Measurements from ENCODE around the gene EIF4E3.

DNA sequence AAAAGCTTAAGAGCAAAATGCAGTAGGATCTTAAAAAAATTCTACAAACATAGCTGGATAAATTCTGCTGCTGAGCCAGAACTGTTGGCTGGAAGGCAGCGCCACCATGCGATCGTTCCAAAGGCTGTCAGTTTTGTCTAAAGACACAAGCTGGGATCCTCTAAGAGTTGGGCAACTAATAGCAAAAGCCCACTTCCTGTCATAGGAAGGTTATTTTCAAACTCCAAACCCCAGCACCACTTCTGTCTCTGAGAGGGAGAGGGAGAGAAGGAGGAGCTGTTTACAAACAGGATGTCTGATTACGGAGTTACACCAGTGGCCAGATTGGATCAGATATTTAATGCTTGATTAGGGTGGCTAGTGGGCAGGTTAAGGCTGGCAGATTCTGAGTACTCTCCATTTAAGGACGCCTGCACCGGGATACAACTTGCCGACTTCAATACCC, 44.0 kb downstream of the EIF4E3 start:
- TF ChIP-seq KDM1A (IDR thresholded peaks at IDR 0.05; ENCODE audit: borderline replicate concordance) (no peak), RBBP5 (conservative IDR thresholded peaks at IDR 0.05) (no peak), CBX3 (IDR thresholded peaks at IDR 0.05; ENCODE audit: borderline replicate concordance, low read depth) (no peak)
- TF ChIP-seq, protein P1, sequence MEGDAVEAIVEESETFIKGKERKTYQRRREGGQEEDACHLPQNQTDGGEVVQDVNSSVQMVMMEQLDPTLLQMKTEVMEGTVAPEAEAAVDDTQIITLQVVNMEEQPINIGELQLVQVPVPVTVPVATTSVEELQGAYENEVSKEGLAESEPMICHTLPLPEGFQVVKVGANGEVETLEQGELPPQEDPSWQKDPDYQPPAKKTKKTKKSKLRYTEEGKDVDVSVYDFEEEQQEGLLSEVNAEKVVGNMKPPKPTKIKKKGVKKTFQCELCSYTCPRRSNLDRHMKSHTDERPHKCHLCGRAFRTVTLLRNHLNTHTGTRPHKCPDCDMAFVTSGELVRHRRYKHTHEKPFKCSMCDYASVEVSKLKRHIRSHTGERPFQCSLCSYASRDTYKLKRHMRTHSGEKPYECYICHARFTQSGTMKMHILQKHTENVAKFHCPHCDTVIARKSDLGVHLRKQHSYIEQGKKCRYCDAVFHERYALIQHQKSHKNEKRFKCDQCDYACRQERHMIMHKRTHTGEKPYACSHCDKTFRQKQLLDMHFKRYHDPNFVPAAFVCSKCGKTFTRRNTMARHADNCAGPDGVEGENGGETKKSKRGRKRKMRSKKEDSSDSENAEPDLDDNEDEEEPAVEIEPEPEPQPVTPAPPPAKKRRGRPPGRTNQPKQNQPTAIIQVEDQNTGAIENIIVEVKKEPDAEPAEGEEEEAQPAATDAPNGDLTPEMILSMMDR (IDR thresholded peaks at IDR 0.05 in 2 of 3, conservative IDR thresholded peaks at IDR 0.05 in 1 of 3; ENCODE audit: control insufficient read depth in 2 of 3, extremely low read depth in 1 of 3, insufficient read depth in 1 of 3, low read depth in 3 of 3, low read length in 3 of 3): peak; percentile 62 to 77 (median 64)

Measured in GM12878 (cell line).